Esophagus squamous epithelium (tissue), 4 donors: ENCODE measurements around the gene TEX19.

Experiments
- CTCF ChIP-seq, 6 experiments: fragments of 450-650 bp in 4 of 6; fragments of 200-600 bp in 2 of 6; sonication (generic) in 2 of 6; IDR thresholded peaks; one replicate each; pipeline ENCODE4 v1.5.1; 2016 to 2019; ENCODE audit warnings: antibody characterized with exemption in 6 of 6, mild to moderate bottlenecking in 4 of 6, moderate library complexity in 4 of 6
- POLR2A ChIP-seq, 4 donors: fragments of 450-650 bp; IDR thresholded peaks; one replicate each; pipeline ENCODE4 v1.6.1; 2017; ENCODE audit warnings: antibody characterized with exemption in 4 of 4, mild to moderate bottlenecking in 4 of 4, moderate library complexity in 3 of 4

GRCh38 chr17:82314012-82314726 lies 44.9 kb upstream of the TEX19 start:
- no peak for TF ChIP-seq POLR2A (IDR thresholded peaks at IDR 0.05)
- TF ChIP-seq CTCF (IDR thresholded peaks at IDR 0.05): no peak
